GM19372 (cell line): ENCODE results near the gene SIAH1.
"Not testable (repeated sequence)": the region's sequence is repeated elsewhere in the genome, so short reads cannot be mapped to it uniquely, and the experiment has no call there.

Experiments
- ATAC-seq: cut with Tn5 transposase; IDR thresholded peaks from one replicate; pipeline ENCODE4 v1.9.1; 2021; ENCODE audit warnings: mild to moderate bottlenecking, low read depth, moderate library complexity; ENCODE audit not compliant: unreplicated experiment

SIAH1 gene

GRCh38 chr16:48393485-48394354, 8.5 kb upstream of the SIAH1 start:
- ATAC-seq = no peak

- ATAC-seq = no peak
Observed at GRCh38 chr16:48392407-48392806, 7.2 kb upstream of the SIAH1 start.

- ATAC-seq = no peak
Observed at GRCh38 chr16:48386559-48387312, 1.5 kb upstream of the SIAH1 start.

- peak; percentile 43 for ATAC-seq
Observed at GRCh38 chr16:48384520-48385252, 527 bp downstream of the SIAH1 start.

- ATAC-seq = no peak
Observed at GRCh38 chr16:48383877-48384519, 1.2 kb downstream of the SIAH1 start.

GRCh38 chr16:48383009-48383876, 2.0 kb downstream of the SIAH1 start:
- ATAC-seq = no peak

GRCh38 chr16:48382131-48382530, 3.1 kb downstream of the SIAH1 start:
- no peak for ATAC-seq

- ATAC-seq = no peak
Observed at GRCh38 chr16:48381201-48381600, 4.0 kb downstream of the SIAH1 start.

- ATAC-seq = no peak
Observed at GRCh38 chr16:48378836-48379235, 6.4 kb downstream of the SIAH1 start.

GRCh38 chr16:48378276-48378675, 6.9 kb downstream of the SIAH1 start:
- no peak for ATAC-seq

- not testable (repeated sequence) for ATAC-seq
Observed at GRCh38 chr16:48377301-48377700, 7.9 kb downstream of the SIAH1 start.

- no peak for ATAC-seq
Observed at GRCh38 chr16:48374255-48374654, 11.0 kb downstream of the SIAH1 start.

- ATAC-seq = no peak
Observed at GRCh38 chr16:48373258-48374029, 11.8 kb downstream of the SIAH1 start.

GRCh38 chr16:48372744-48373143, 12.5 kb downstream of the SIAH1 start:
- ATAC-seq = no peak

- ATAC-seq = no peak
Observed at GRCh38 chr16:48371393-48371780, 13.8 kb downstream of the SIAH1 start.

- ATAC-seq = not testable (repeated sequence)
Observed at GRCh38 chr16:48370668-48371392, 14.4 kb downstream of the SIAH1 start.

- no peak for ATAC-seq
Observed at GRCh38 chr16:48370229-48370628, 15.0 kb downstream of the SIAH1 start.

- ATAC-seq = no peak
Observed at GRCh38 chr16:48369765-48370164, 15.4 kb downstream of the SIAH1 start.
